ENCODE measurements around the gene GATB. TPM values are rescaled to one million over a fixed set of nuclear protein-coding genes. Genes with fewer than 3 reads are reported as not detected.

GATB gene
- polyA plus RNA-seq, 1 donor (not counting 4 experiments of a cell fraction or from before 2014, with no cell fraction given): 31.0 TPM

DNA sequence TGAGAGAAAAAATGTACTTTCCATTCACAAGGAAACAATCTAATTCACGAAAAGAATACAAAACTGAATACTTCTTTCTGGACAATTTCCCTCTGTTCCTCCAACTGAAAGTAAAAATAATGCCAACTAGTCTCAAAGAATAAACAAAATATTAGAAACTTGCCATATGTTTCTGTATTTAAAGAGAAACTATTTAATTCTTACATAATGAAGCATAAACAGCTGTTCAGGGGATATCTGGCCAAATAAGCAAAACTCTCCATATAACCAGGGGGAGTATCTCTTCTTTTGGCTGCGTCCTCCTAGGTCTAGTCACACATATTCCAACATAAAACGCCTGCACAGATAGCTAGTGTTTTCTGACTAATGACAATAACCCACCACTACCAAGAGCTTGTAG lies 805 bp downstream of the GATB start:
- Histone ChIP-seq H3K9ac (ENCODE audit: control insufficient read depth, extremely low read depth, insufficient read depth, low read length) (peak overlapping the region; percentile 98), H3K79me2 (ENCODE audit: control insufficient read depth, insufficient read depth, low read length) (peaks cover 6% of the 10 kb centered on the region), H2AFZ (ENCODE audit: control insufficient read depth, low read length) (peak overlapping the region; percentile 92), H3K27ac (ENCODE audit: control insufficient read depth, insufficient read depth, low read length) (peak overlapping the region; percentile 94), H3K9me1 (ENCODE audit: control insufficient read depth, extremely low read depth, insufficient read depth, low read length) (no peaks in the 10 kb centered on the region), H3K4me3 (ENCODE audit: control insufficient read depth in 2 of 3, extremely low read depth in 1 of 3, insufficient read depth in 2 of 3, low read depth in 1 of 3, low read length in 3 of 3) (peak overlapping the region; percentile 83 to 95 (median 84)), H3K4me2 (ENCODE audit: control insufficient read depth, extremely low read depth, insufficient read depth, low read depth, low read length) (peak overlapping the region; percentile 98), H3K27me3 (ENCODE audit: control insufficient read depth, extremely low read depth, insufficient read depth, low read length) (no peaks in the 10 kb centered on the region), H4K20me1 (ENCODE audit: control insufficient read depth, extremely low read depth, insufficient read depth, low read length) (no peaks in the 10 kb centered on the region), H3K36me3 (ENCODE audit: control insufficient read depth in 2 of 2, extremely low read depth in 1 of 2, insufficient read depth in 2 of 2, low read length in 2 of 2) (peaks cover 0 to 2% of the 10 kb centered on the region in 2 experiments), H3K9me3 (ENCODE audit: control insufficient read depth, low read depth, low read length) (no peaks in the 10 kb centered on the region), H3K4me1 (ENCODE audit: control insufficient read depth, extremely low read depth, insufficient read depth, low read length) (peaks cover 10% of the 10 kb centered on the region)
- DNase-seq (ENCODE audit: low read depth, low spot score): no peak
- dilution Hi-C loops (cut with MboI; ENCODE audit: extremely low pct_ligation_motif_present, low sequenced_read_pairs): no loop called here
- FAIRE-seq: no peak
- TF ChIP-seq, protein P1, sequence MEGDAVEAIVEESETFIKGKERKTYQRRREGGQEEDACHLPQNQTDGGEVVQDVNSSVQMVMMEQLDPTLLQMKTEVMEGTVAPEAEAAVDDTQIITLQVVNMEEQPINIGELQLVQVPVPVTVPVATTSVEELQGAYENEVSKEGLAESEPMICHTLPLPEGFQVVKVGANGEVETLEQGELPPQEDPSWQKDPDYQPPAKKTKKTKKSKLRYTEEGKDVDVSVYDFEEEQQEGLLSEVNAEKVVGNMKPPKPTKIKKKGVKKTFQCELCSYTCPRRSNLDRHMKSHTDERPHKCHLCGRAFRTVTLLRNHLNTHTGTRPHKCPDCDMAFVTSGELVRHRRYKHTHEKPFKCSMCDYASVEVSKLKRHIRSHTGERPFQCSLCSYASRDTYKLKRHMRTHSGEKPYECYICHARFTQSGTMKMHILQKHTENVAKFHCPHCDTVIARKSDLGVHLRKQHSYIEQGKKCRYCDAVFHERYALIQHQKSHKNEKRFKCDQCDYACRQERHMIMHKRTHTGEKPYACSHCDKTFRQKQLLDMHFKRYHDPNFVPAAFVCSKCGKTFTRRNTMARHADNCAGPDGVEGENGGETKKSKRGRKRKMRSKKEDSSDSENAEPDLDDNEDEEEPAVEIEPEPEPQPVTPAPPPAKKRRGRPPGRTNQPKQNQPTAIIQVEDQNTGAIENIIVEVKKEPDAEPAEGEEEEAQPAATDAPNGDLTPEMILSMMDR (optimal IDR thresholded peaks at IDR 0.05 in 1 of 3, IDR thresholded peaks at IDR 0.05 in 1 of 3, conservative IDR thresholded peaks at IDR 0.05 in 1 of 3; ENCODE audit: extremely low read depth in 1 of 3, insufficient read depth in 2 of 3, low read length in 3 of 3): no peak
- no peak for TF ChIP-seq EZH2 (IDR thresholded peaks at IDR 0.05; ENCODE audit: low read length)

DNA sequence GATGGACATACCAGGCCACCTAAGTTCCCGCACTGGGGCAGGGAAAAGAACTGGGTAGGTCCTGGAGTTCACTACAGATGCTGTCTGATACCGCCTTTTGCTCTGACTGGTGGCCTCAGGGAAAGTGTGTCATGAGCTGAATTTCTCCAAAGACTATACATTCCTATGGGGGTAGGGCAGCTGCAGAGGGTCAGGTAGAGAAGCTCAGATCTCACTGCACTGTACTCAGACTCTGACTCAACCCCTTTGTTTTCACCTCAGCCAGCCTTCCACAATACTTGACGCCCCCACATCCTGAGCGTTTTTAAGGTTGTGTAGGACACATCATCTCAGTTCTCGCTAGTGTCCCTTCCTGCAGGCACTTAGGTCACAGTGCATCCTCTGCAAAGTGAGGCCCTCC lies 7.8 kb downstream of the GATB start:
- peaks cover 12% of the 10 kb centered on the region for H3K4me1 ChIP-seq (ENCODE audit: control insufficient read depth, extremely low read depth, insufficient read depth, low read length)
- H2AFZ ChIP-seq (ENCODE audit: control insufficient read depth, low read length): peak overlapping the region; percentile 46
- H3K4me2 ChIP-seq (ENCODE audit: control insufficient read depth, extremely low read depth, insufficient read depth, low read depth, low read length): peak overlapping the region; percentile 56
- DNase-seq (ENCODE audit: low read depth, low spot score) (peak; percentile 84), FAIRE-seq (peak; percentile 99)
- H3K9ac ChIP-seq (ENCODE audit: control insufficient read depth, extremely low read depth, insufficient read depth, low read length): no peak overlapping the region
- no peaks in the 10 kb centered on the region for H3K27me3 ChIP-seq (ENCODE audit: control insufficient read depth, extremely low read depth, insufficient read depth, low read length)
- H3K4me3 ChIP-seq (ENCODE audit: control insufficient read depth in 2 of 3, extremely low read depth in 1 of 3, insufficient read depth in 2 of 3, low read depth in 1 of 3, low read length in 3 of 3): no peak overlapping the region
- dilution Hi-C loops (cut with MboI; ENCODE audit: extremely low pct_ligation_motif_present, low sequenced_read_pairs): no loop called here
- peak overlapping the region; percentile 56 for H3K27ac ChIP-seq (ENCODE audit: control insufficient read depth, insufficient read depth, low read length)
- TF ChIP-seq EZH2 (IDR thresholded peaks at IDR 0.05; ENCODE audit: low read length): no peak
- TF ChIP-seq, protein P1 (optimal IDR thresholded peaks at IDR 0.05 in 1 of 3, IDR thresholded peaks at IDR 0.05 in 1 of 3, conservative IDR thresholded peaks at IDR 0.05 in 1 of 3; ENCODE audit: extremely low read depth in 1 of 3, insufficient read depth in 2 of 3, low read length in 3 of 3): no peak
- H3K36me3 ChIP-seq (ENCODE audit: control insufficient read depth in 2 of 2, extremely low read depth in 1 of 2, insufficient read depth in 2 of 2, low read length in 2 of 2): peaks cover 0 to 4% of the 10 kb centered on the region in 2 experiments
- H4K20me1 ChIP-seq (ENCODE audit: control insufficient read depth, extremely low read depth, insufficient read depth, low read length): no peaks in the 10 kb centered on the region
- no peaks in the 10 kb centered on the region for H3K9me3 ChIP-seq (ENCODE audit: control insufficient read depth, low read depth, low read length)
- H3K9me1 ChIP-seq (ENCODE audit: control insufficient read depth, extremely low read depth, insufficient read depth, low read length): no peaks in the 10 kb centered on the region
- no peaks in the 10 kb centered on the region for H3K79me2 ChIP-seq (ENCODE audit: control insufficient read depth, insufficient read depth, low read length)

Measured in keratinocyte (primary cell).